ENCODE data around the gene IL22RA1.

The IL22RA1 gene

GRCh38 chr1:24070821-24071393 is 72.0 kb downstream of the IL22RA1 start:
- DNase-seq, result peak; percentile 64

- DNase-seq, result no peak
These were observed 73.1 kb downstream of the IL22RA1 start for GRCh38 chr1:24069817-24070216.
